IPS-15b (cell line): Measurements from ENCODE around the gene TIMP3.
A peak's percentile ranks its signal among the peaks of the same experiment; 100 is the strongest.
"Not testable (repeated sequence)": the region's sequence is repeated elsewhere in the genome, so short reads cannot be mapped to it uniquely, and the experiment has no call there.

Experiments
- H3K27me3 ChIP-seq: one replicate; pipeline ENCODE4 v1.6.1; 2013; ENCODE audit warnings: low read length; ENCODE audit not compliant: control insufficient read depth, insufficient read depth
- H3K36me3 ChIP-seq: one replicate; pipeline ENCODE4 v1.6.1; 2013; ENCODE audit warnings: low read length; ENCODE audit not compliant: control insufficient read depth, insufficient read depth
- H3K4me1 ChIP-seq: one replicate; pipeline ENCODE4 v1.6.1; 2013; ENCODE audit warnings: mild to moderate bottlenecking, low read length; ENCODE audit not compliant: control insufficient read depth, insufficient read depth
- H3K4me3 ChIP-seq: one replicate; pipeline ENCODE4 v1.5.1; 2013; ENCODE audit warnings: low read depth, low read length
- H3K9ac ChIP-seq: one replicate; pipeline ENCODE4 v1.6.1; 2013; ENCODE audit warnings: low read depth, mild to moderate bottlenecking, low read length
- H3K9me3 ChIP-seq: one replicate; pipeline ENCODE4 v1.6.1; 2013; ENCODE audit warnings: mild to moderate bottlenecking, low read length; ENCODE audit not compliant: control insufficient read depth, insufficient read depth

TIMP3 gene

DNA sequence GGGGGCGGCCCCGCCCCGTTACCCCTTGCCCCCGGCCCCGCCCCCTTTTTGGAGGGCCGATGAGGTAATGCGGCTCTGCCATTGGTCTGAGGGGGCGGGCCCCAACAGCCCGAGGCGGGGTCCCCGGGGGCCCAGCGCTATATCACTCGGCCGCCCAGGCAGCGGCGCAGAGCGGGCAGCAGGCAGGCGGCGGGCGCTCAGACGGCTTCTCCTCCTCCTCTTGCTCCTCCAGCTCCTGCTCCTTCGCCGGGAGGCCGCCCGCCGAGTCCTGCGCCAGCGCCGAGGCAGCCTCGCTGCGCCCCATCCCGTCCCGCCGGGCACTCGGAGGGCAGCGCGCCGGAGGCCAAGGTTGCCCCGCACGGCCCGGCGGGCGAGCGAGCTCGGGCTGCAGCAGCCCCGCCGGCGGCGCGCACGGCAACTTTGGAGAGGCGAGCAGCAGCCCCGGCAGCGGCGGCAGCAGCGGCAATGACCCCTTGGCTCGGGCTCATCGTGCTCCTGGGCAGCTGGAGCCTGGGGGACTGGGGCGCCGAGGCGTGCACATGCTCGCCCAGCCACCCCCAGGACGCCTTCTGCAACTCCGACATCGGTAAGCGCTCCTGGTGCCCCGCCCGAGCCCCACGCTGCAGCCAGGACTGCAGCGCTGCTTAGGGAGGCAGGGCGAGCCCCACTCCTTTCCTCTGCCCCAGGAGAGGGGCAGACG, at the start of gene TIMP3:
Gene TIMP3 (plus strand): TSS at position 169 of the 700 bp plus-strand sequence. CDS start 297 bp downstream, at position 466.
- no peaks in the 10 kb centered on the region for H3K36me3 ChIP-seq
- peak within 1 kb of the TSS; percentile 64 for H3K4me3 ChIP-seq
- H3K9me3 ChIP-seq: no peaks in the 10 kb centered on the region
- no peak within 1 kb of the TSS for H3K9ac ChIP-seq
- H3K4me1 ChIP-seq: peaks cover 16% of the 10 kb centered on the region
- peaks cover 23% of the 10 kb centered on the region for H3K27me3 ChIP-seq

GRCh38 chr22:32752326-32752725, 49.2 kb upstream of the TIMP3 start:
- Histone ChIP-seq H3K4me1 (no peaks in the 10 kb centered on the region), H3K27me3 (no peaks in the 10 kb centered on the region), H3K4me3 (no peak overlapping the region), H3K9ac (no peak overlapping the region), H3K36me3 (no peaks in the 10 kb centered on the region), H3K9me3 (no peaks in the 10 kb centered on the region)

DNA sequence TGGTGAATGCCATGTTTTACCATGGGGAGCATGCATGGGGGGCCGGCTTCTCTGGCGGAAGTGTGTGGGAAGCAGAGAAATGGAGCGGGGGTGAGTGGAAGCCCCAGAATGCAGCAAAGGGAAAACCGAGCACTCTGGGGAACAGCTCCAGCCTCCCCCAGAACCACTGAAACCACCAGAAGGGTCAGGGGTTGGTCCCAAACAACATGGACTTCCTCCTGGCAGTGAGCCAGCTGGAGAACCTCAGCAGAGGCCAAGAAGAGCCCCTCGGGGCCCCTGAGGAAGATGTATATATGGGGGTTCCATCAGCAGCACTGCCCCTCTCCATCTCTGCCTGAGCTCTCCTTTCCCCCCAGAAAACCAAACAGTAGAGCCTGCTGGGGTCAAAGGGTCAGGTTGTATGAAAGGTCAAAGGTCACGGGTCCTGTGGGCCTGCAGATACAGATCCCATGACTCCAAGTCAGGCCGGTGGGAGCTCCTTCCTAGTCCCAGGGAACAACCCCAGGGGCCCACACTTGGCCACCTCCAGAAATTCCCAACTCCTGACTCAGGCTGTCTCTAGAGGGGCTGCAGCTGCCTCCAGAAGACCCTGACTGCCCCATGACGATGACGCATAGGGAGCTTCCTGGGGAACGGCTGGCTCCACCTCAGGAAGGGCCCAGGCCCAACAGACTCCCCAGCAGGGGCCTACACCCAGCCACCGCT, 48.5 kb upstream of the TIMP3 start:
- H3K9ac ChIP-seq: no peak overlapping the region
- no peaks in the 10 kb centered on the region for H3K27me3 ChIP-seq
- no peaks in the 10 kb centered on the region for H3K36me3 ChIP-seq
- H3K4me1 ChIP-seq: no peaks in the 10 kb centered on the region
- H3K4me3 ChIP-seq: no peak overlapping the region
- no peaks in the 10 kb centered on the region for H3K9me3 ChIP-seq

DNA sequence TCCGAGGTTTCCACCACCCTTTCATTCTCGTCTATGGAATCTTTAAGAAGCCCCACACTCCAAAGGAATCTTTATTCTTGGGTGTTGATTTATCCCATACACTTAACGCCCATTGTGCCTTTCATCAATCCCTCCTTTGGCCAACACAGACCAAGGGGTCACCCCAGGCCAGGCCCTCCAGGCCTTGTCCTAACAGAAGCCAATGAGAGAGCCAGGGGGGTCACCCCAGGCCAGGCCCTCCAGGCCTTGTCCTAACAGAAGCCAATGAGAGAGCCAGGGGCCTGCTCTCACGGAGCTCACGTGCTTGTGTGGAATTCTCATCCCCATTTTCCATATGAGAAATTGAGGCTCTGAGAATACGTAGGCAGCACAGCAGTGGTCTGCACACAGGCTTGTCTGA, 47.9 kb upstream of the TIMP3 start:
- H3K36me3 ChIP-seq: no peaks in the 10 kb centered on the region
- no peaks in the 10 kb centered on the region for H3K9me3 ChIP-seq
- no peaks in the 10 kb centered on the region for H3K27me3 ChIP-seq
- H3K4me3 ChIP-seq: no peak overlapping the region
- H3K4me1 ChIP-seq: no peaks in the 10 kb centered on the region
- H3K9ac ChIP-seq: no peak overlapping the region

GRCh38 chr22:32754413-32755041, 47.0 kb upstream of the TIMP3 start:
- H3K4me1 ChIP-seq: no peaks in the 10 kb centered on the region
- H3K4me3 ChIP-seq: no peak overlapping the region
- H3K9ac ChIP-seq: no peak overlapping the region
- H3K27me3 ChIP-seq: no peaks in the 10 kb centered on the region
- H3K36me3 ChIP-seq: no peaks in the 10 kb centered on the region
- no peaks in the 10 kb centered on the region for H3K9me3 ChIP-seq

- H3K4me3 ChIP-seq, H3K9ac ChIP-seq, H3K36me3 ChIP-seq, H3K9me3 ChIP-seq, H3K4me1 ChIP-seq, H3K27me3 ChIP-seq: not testable (repeated sequence)
Measured at GRCh38 chr22:32757086-32757762, 44.3 kb upstream of the TIMP3 start.

DNA sequence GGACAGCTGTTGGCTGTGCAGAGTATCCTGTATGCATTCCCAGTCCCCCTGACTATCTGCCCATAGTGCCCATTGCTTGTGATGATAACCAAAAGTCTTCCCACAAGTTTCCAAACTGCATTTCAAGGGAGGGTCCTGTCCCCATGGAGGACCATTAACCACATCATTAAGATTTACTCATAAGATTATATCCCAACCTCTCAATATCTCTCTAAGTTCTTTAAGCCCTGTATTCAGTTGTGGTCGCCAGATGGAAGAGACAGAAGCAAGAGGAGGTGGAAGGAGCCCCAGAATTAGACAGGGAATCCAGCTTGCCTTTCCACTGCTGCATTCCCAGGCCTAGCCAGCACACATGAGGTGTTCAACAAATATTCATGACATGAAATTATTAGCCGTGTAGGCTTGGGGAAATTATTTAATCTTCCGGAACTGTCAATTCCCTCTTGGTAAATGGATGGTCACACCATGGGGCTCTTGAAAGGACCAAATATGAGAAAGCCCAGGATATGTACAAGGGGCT, 42.6 kb upstream of the TIMP3 start:
- no peaks in the 10 kb centered on the region for H3K27me3 ChIP-seq
- H3K9me3 ChIP-seq: no peaks in the 10 kb centered on the region
- H3K4me1 ChIP-seq: no peaks in the 10 kb centered on the region
- H3K36me3 ChIP-seq: no peaks in the 10 kb centered on the region
- no peak overlapping the region for H3K4me3 ChIP-seq
- no peak overlapping the region for H3K9ac ChIP-seq

- Histone ChIP-seq H3K27me3 (no peaks in the 10 kb centered on the region), H3K4me3 (no peak overlapping the region), H3K36me3 (no peaks in the 10 kb centered on the region), H3K4me1 (no peaks in the 10 kb centered on the region), H3K9me3 (no peaks in the 10 kb centered on the region), H3K9ac (no peak overlapping the region)
Measured at GRCh38 chr22:32760396-32760795, 41.1 kb upstream of the TIMP3 start.

GRCh38 chr22:32760815-32761214, 40.7 kb upstream of the TIMP3 start:
- H3K36me3 ChIP-seq: no peaks in the 10 kb centered on the region

GRCh38 chr22:32761251-32761903, 40.1 kb upstream of the TIMP3 start:
- no peak overlapping the region for H3K9ac ChIP-seq
- no peaks in the 10 kb centered on the region for H3K36me3 ChIP-seq
- no peaks in the 10 kb centered on the region for H3K9me3 ChIP-seq
- H3K4me1 ChIP-seq: no peaks in the 10 kb centered on the region
- H3K27me3 ChIP-seq: no peaks in the 10 kb centered on the region
- H3K4me3 ChIP-seq: no peak overlapping the region

More at GRCh38 chr22:32760815-32761214, 40.7 kb upstream of the TIMP3 start:
- Histone ChIP-seq H3K9me3 (no peaks in the 10 kb centered on the region), H3K4me3 (no peak overlapping the region), H3K4me1 (no peaks in the 10 kb centered on the region), H3K27me3 (no peaks in the 10 kb centered on the region), H3K9ac (no peak overlapping the region)
